ENCODE results near the gene NFATC1.

- TF ChIP-seq CTCF (IDR thresholded peaks at IDR 0.05; ENCODE audit: low read length) (no peak), EZH2 (IDR thresholded peaks at IDR 0.05; ENCODE audit: borderline replicate concordance, low read length) (no peak)
Observed at GRCh38 chr18:79476918-79477571, 81.3 kb downstream of the NFATC1 start.
